Kidney (tissue), 14 donors: ENCODE measurements around the gene C1S. TPM values are rescaled to one million over a fixed set of nuclear protein-coding genes. Genes with fewer than 3 reads are reported as not detected.
A peak's percentile ranks its signal among the peaks of the same experiment; 100 is the strongest.

Experiments used
- DNase-seq, 5 donors: peaks; one replicate each; pipeline ENCODE4 v3.0.0-alpha.2; 2013 to 2020
- FAIRE-seq: peaks from 2 replicates; lab custom pipeline; 2012; peaks lifted over from hg19 to GRCh38; lab: Jason Lieb, UNC
- H3K27ac ChIP-seq, 2 donors: one replicate each; pipeline ENCODE4 v1.7.0; 2013; ENCODE audit warnings: low read depth in 2 of 2, low read length in 2 of 2, inconsistent platforms in 1 of 2
- H3K27me3 ChIP-seq: one replicate; pipeline ENCODE4 v1.7.1; 2013; ENCODE audit warnings: low read length, inconsistent platforms; ENCODE audit not compliant: control insufficient read depth, insufficient read depth
- H3K36me3 ChIP-seq, 3 donors: one replicate each; pipeline versions ENCODE4 v1.7.0 to v1.7.1; 2013; ENCODE audit warnings: low read length in 3 of 3, control low read depth in 1 of 3, inconsistent platforms in 1 of 3; ENCODE audit not compliant: insufficient read depth in 3 of 3, control insufficient read depth in 2 of 3
- H3K4me1 ChIP-seq, 3 donors: one replicate each; pipeline versions ENCODE4 v1.7.0 to v1.7.1; 2013; ENCODE audit warnings: low read length in 3 of 3, inconsistent platforms in 1 of 3, low read depth in 1 of 3; ENCODE audit not compliant: control insufficient read depth in 2 of 3, insufficient read depth in 2 of 3
- H3K4me3 ChIP-seq, 3 donors: one replicate each; pipeline versions ENCODE4 v1.7.0 to v1.8.1; 2013; ENCODE audit warnings: low read length in 3 of 3, control low read depth in 1 of 3, inconsistent platforms in 1 of 3
- H3K9ac ChIP-seq, 3 donors: one replicate each; pipeline versions ENCODE4 v1.7.0 to v1.7.1; 2013; ENCODE audit warnings: low read length in 3 of 3, control low read depth in 1 of 3, inconsistent platforms in 1 of 3
- H3K9me3 ChIP-seq, 3 donors: one replicate each; pipeline versions ENCODE4 v1.7.0 to v1.7.1; 2013; ENCODE audit warnings: low read length in 3 of 3, control low read depth in 1 of 3, inconsistent platforms in 1 of 3; ENCODE audit not compliant: control insufficient read depth in 2 of 3, insufficient read depth in 1 of 3
- CTCF ChIP-seq: IDR thresholded peaks from 3 replicates; pipeline ENCODE4 v1.5.1; 2012; ENCODE audit warnings: mild to moderate bottlenecking, moderate library complexity, borderline replicate concordance; ENCODE audit not compliant: insufficient read depth; ENCODE audit errors: extremely low read depth
- intact Hi-C: fragments of 100-400 bp; cut with DNase I; formaldehyde crosslinking; loops from one replicate; pipeline ENCODE4 v1.11.1; 2022
- polyA plus RNA-seq: library from polyadenylated mRNA; stranded (reverse); fragments of 350-450 nt; fragmentation: Illumina TruSeq; extraction: RNeasy Lipid Tissue Mini Kit (QIAGEN cat#74804); gene quantifications from one replicate; pipeline ENCODE4 v1.2.3, GENCODE V29; 2014; ENCODE audit warnings: low read depth, low replicate concordance; ENCODE audit not compliant: insufficient read depth
- total RNA-seq: library from RNA; stranded (reverse); fragmentation: NEBNext Ultra II Directional; extraction: Animal tissue kit (Norgen Biotek cat#: 25700); gene quantifications from one replicate; pipeline ENCODE4 v1.2.1, GENCODE V29; 2021
- donor health status: control.
- donor health status: control.
- donor health status: control.
- donor health status: control.
- donor health status: control.
- donor health status: DM: yes; HTN: yes; CAD: no.
- donor health status: Normal renal cell carcinoma (clear cell type).

C1S gene
- total and polyA plus RNA-seq, 2 donors from 2014 or later: 81.2 to 402 TPM

DNA sequence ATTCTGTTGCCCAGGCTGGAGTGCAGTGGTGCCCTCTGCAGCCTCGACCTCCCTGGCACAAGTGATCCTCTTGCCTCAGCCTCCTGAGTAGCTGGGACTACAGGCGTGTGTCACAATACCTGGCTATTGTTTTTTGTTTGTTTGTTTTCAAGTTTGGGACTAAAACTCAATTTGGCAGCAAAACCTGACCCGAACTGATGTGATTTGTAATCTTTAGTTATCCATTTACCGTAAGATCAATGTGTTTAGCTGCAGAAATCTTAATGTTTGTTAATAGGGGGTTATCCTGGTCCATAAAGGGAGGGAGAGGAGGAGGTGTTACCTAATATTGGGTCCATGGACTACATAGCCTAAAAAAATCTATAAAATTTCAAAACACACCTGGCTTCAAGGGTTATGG lies 738 bp upstream of the C1S start:
- Histone ChIP-seq H3K27me3 (no peaks in the 10 kb centered on the region), H3K27ac (no peak overlapping the region), H3K4me1 (no peaks in the 10 kb centered on the region), H3K9me3 (no peaks in the 10 kb centered on the region), H3K36me3 (no peaks in the 10 kb centered on the region), H3K9ac (peak overlapping the region in 1 of 3 donors; percentile 38), H3K4me3 (no peak overlapping the region)
- no peak for FAIRE-seq
- no peak for DNase-seq
- intact Hi-C loops: no loop called here
- no peak for TF ChIP-seq CTCF

- H3K4me1 ChIP-seq: no peaks in the 10 kb centered on the region
- H3K9ac ChIP-seq: peak overlapping the region in 1 of 3 donors; percentile 38
- no peak for TF ChIP-seq CTCF
- no peaks in the 10 kb centered on the region for H3K27me3 ChIP-seq
- H3K27ac ChIP-seq: peak overlapping the region; percentile 34 to 44
- no peak for FAIRE-seq
- intact Hi-C loops: no loop called here
- H3K9me3 ChIP-seq: no peaks in the 10 kb centered on the region
- no peaks in the 10 kb centered on the region for H3K36me3 ChIP-seq
- peak overlapping the region in 2 of 3 donors; percentile 46 to 49 for H3K4me3 ChIP-seq
- peak in 1 of 5 donors; percentile 15 for DNase-seq
Observed at GRCh38 chr12:7061138-7061537, 620 bp downstream of the C1S start.

DNA sequence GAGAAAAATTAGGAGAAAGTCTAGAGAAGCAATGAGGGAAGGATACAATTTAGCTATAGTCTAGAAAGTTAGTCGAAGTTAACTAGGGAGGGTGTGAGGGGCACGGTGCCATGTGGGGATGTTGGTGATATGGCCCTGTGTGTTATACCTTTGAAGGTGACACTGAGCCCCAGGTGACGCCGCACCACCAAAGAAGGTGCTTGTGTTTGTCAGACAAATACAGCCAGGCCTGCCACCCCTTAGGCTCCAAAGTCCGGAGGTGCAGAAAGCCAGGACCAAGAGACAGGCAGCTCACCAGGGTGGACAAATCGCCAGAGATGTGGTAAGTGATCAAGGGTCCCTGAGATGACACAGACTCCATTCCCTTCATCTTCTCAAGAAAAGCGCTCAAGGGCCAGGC lies 1.1 kb downstream of the C1S start:
- peak overlapping the region in 2 of 3 donors; percentile 46 to 49 for H3K4me3 ChIP-seq
- no peaks in the 10 kb centered on the region for H3K9me3 ChIP-seq
- TF ChIP-seq CTCF: no peak
- H3K9ac ChIP-seq: no peak overlapping the region
- intact Hi-C loops: no loop called here
- DNase-seq (no peak), FAIRE-seq (no peak)
- no peak overlapping the region for H3K27ac ChIP-seq
- H3K27me3 ChIP-seq: no peaks in the 10 kb centered on the region
- H3K4me1 ChIP-seq: no peaks in the 10 kb centered on the region
- H3K36me3 ChIP-seq: no peaks in the 10 kb centered on the region

GRCh38 chr12:7064516-7064915 lies 4.0 kb downstream of the C1S start:
- no peak for FAIRE-seq
- Histone ChIP-seq H3K4me3 (no peak overlapping the region), H3K4me1 (no peaks in the 10 kb centered on the region), H3K27ac (no peak overlapping the region), H3K9me3 (no peaks in the 10 kb centered on the region), H3K36me3 (peaks cover 0 to 2% (median 0%) of the 10 kb centered on the region in 3 donors), H3K9ac (no peak overlapping the region), H3K27me3 (no peaks in the 10 kb centered on the region)
- TF ChIP-seq CTCF: no peak
- intact Hi-C loops: no loop called here
- no peak for DNase-seq
